Measurements from ENCODE around the gene TMEFF2. TPM values are rescaled to one million over a fixed set of nuclear protein-coding genes. Genes with fewer than 3 reads are reported as not detected.
"Not testable (repeated sequence)": the region's sequence is repeated elsewhere in the genome, so short reads cannot be mapped to it uniquely, and the experiment has no call there.

The TMEFF2 gene
- total RNA-seq, 4 donors from 2014 or later: 0.16 to 0.46 (median 0.17) TPM; not detected in 1

DNA sequence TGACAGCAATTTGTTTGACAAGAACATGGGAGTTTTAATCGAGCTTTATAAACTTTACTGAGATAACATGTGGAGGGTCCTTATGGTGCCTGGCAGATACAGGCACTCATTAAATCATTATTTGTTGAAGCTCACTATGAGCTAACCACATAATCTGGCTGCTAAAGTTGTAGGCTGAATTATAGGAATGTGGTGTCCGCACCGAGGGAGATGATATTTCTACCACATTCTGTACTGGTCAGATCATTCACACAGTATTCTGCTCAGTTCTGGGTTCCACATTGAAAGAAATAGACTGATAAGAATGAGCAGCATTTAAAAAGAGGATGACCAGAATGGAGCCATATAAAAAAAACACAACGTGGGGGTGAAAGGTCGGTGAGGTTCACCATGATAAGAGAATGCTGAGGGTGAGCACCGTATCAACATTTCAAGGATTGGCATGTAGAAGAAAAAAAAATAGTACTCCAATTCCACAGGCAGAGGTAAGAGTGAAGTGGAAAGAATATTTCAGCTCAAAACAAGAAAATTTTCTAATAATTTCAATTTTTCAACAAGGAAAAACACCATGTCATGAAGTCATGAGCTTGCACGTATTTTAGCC is 54.4 kb downstream of the TMEFF2 start:
- intact Hi-C loops (cut with DNase I; ENCODE audit: low total_unique reads): no loop called here
- no peak for DNase-seq (ENCODE audit: low spot score in 2 of 2)
- 88 to 89% methylated on average over 7 of the region's 7 CpGs for WGBS, 2 donors
- no peak overlapping the region for H3K4me3 ChIP-seq (ENCODE audit: low read depth, poor library complexity, severe bottlenecking)
- TF ChIP-seq POLR2A (IDR thresholded peaks at IDR 0.05): no peak
- TF ChIP-seq, protein P1, sequence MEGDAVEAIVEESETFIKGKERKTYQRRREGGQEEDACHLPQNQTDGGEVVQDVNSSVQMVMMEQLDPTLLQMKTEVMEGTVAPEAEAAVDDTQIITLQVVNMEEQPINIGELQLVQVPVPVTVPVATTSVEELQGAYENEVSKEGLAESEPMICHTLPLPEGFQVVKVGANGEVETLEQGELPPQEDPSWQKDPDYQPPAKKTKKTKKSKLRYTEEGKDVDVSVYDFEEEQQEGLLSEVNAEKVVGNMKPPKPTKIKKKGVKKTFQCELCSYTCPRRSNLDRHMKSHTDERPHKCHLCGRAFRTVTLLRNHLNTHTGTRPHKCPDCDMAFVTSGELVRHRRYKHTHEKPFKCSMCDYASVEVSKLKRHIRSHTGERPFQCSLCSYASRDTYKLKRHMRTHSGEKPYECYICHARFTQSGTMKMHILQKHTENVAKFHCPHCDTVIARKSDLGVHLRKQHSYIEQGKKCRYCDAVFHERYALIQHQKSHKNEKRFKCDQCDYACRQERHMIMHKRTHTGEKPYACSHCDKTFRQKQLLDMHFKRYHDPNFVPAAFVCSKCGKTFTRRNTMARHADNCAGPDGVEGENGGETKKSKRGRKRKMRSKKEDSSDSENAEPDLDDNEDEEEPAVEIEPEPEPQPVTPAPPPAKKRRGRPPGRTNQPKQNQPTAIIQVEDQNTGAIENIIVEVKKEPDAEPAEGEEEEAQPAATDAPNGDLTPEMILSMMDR (IDR thresholded peaks at IDR 0.05): no peak

DNA sequence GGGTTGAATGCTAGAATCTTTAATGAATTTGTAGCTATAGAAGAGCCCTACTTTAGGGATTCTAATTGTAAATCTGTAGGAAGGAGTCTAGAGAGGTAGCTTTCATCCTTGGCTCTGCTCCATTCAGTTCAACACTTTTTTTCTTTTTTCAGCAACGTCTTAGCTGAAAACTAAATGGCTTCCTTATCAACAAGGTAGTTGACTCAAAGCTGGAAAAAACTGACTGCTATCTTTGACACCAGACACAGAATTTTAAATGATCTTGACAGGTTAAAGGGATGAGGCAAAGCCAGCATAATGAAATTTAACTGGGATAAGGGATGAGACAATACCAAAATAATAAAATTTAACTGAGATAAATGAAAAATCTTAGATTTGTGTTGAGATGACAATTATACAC is 54.9 kb downstream of the TMEFF2 start:
- TF ChIP-seq, protein P1 (IDR thresholded peaks at IDR 0.05): no peak
- TF ChIP-seq POLR2A (IDR thresholded peaks at IDR 0.05): no peak

DNA sequence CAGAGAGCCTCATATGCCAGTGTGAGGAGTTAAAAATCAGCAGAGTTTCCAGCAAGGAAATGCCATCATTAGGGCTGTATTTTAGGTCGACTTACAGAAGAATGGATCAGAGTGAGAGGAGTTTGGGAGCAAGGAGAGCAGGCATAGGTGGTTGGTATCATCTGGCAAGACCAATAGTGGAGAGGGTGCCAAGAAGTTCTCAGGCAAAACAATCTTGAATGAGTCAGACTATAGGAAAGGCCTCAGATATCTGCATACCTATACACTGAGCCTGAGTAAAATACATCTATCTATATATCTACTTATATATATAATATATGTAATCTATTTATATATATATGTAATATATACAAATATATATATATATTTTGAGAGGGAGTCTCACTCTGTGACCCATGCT is 57.3 kb downstream of the TMEFF2 start:
- DNase-seq (ENCODE audit: low spot score in 2 of 2): no peak
- 28 to 59% methylated on average over 1 of the region's 1 CpG for WGBS, 2 donors
- TF ChIP-seq, protein P1 (IDR thresholded peaks at IDR 0.05): no peak
- no peak for TF ChIP-seq POLR2A (IDR thresholded peaks at IDR 0.05)
- no peak overlapping the region for H3K4me3 ChIP-seq (ENCODE audit: low read depth, poor library complexity, severe bottlenecking)
- intact Hi-C loops (cut with DNase I; ENCODE audit: low total_unique reads): no loop called here

More for the DNA sequence above, 54.9 kb downstream of the TMEFF2 start:
- no peak overlapping the region for H3K4me3 ChIP-seq (ENCODE audit: low read depth, poor library complexity, severe bottlenecking)
- intact Hi-C loops (cut with DNase I; ENCODE audit: low total_unique reads): no loop called here
- DNase-seq (ENCODE audit: low spot score in 2 of 2): no peak
- 31 to 39% methylated on average over 1 of the region's 1 CpG for WGBS, 2 donors

GRCh38 chr2:192132604-192133003 is 62.1 kb downstream of the TMEFF2 start:
- H3K4me3 ChIP-seq (ENCODE audit: low read depth, poor library complexity, severe bottlenecking); DNase-seq (ENCODE audit: low spot score in 2 of 2); intact Hi-C loops (cut with DNase I; ENCODE audit: low total_unique reads): not testable (repeated sequence)
- 95% methylated on average over 13 to 15 of the region's 15 CpGs for WGBS, 2 donors

DNA sequence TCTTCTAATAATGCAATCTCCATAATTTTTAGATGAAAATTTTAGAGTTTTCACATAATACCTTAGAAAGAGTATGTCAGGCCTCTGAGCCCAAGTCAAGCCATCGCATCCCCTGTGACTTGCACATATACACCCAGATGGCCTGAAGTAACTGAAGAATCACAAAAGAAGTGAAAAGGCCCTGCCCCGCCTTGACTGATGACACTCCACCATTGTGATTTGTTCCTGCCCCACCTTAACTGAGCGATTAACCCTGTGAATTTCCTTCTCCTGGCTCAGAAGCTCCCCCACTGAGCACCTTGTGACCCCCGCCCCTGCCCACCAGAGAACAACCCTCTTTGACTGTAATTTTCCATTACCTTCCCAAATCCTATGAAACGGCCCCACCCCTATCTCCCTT is 64.4 kb downstream of the TMEFF2 start:
- intact Hi-C loops (cut with DNase I; ENCODE audit: low total_unique reads); DNase-seq (ENCODE audit: low spot score in 2 of 2); H3K4me3 ChIP-seq (ENCODE audit: low read depth, poor library complexity, severe bottlenecking): not testable (repeated sequence)
- 92 to 97% methylated on average over 5 of the region's 5 CpGs for WGBS, 2 donors

GRCh38 chr2:192128655-192129054 is 66.1 kb downstream of the TMEFF2 start:
- no peak for DNase-seq (ENCODE audit: low spot score in 2 of 2)
- intact Hi-C loops (cut with DNase I; ENCODE audit: low total_unique reads): no loop called here
- no peak overlapping the region for H3K4me3 ChIP-seq (ENCODE audit: low read depth, poor library complexity, severe bottlenecking)
- TF ChIP-seq, protein P1 (IDR thresholded peaks at IDR 0.05): no peak
- no peak for TF ChIP-seq POLR2A (IDR thresholded peaks at IDR 0.05)
- 20 to 40% methylated on average over 4 of the region's 4 CpGs for WGBS, 2 donors

GRCh38 chr2:192127434-192127833 is 67.3 kb downstream of the TMEFF2 start:
- no peak for DNase-seq (ENCODE audit: low spot score in 2 of 2)
- H3K4me3 ChIP-seq (ENCODE audit: low read depth, poor library complexity, severe bottlenecking): no peak overlapping the region
- no peak for TF ChIP-seq POLR2A (IDR thresholded peaks at IDR 0.05)
- TF ChIP-seq, protein P1 (IDR thresholded peaks at IDR 0.05): no peak
- intact Hi-C loops (cut with DNase I; ENCODE audit: low total_unique reads): no loop called here
- WGBS, 2 donors: 44 to 53% methylated on average over 2 of the region's 2 CpGs
